Smooth muscle cell (in vitro differentiated cells): ENCODE data around the gene AP1G1. TPM values are rescaled to one million over a fixed set of nuclear protein-coding genes. Genes with fewer than 3 reads are reported as not detected.
A peak's percentile ranks its signal among the peaks of the same experiment; 100 is the strongest.

ENCODE experiments used
- DNase-seq: peaks from one replicate; lab custom pipeline; 2025; ENCODE audit not compliant: unreplicated experiment; lab: John Stamatoyannopoulos, UW
- H2AFZ ChIP-seq: fragments of 200-600 bp; sonication (generic); 2 replicates; pipeline ENCODE4 v1.6.0; 2016; ENCODE audit warnings: antibody characterized with exemption, low read depth, mild to moderate bottlenecking
- H3F3A ChIP-seq: fragments of 200-600 bp; sonication (generic); 2 replicates; pipeline ENCODE4 v1.6.0; 2017; ENCODE audit warnings: antibody characterized with exemption, low read depth
- H3K27ac ChIP-seq: fragments of 200-600 bp; sonication (generic); 2 replicates; pipeline ENCODE4 v1.5.1; 2016; ENCODE audit warnings: low read depth, mild to moderate bottlenecking
- H3K27me3 ChIP-seq: fragments of 200-600 bp; sonication (generic); 2 replicates; pipeline ENCODE4 v1.6.1; 2016; ENCODE audit warnings: low read depth, mild to moderate bottlenecking
- H3K36me3 ChIP-seq: fragments of 200-600 bp; sonication (generic); 2 replicates; pipeline ENCODE4 v1.5.1; 2016; ENCODE audit warnings: low read depth
- H3K4me1 ChIP-seq: fragments of 200-600 bp; sonication (generic); 2 replicates; pipeline ENCODE4 v1.5.1; 2016; ENCODE audit warnings: low read depth
- H3K4me2 ChIP-seq: fragments of 200-600 bp; sonication (generic); 2 replicates; pipeline ENCODE4 v1.6.0; 2016; ENCODE audit warnings: mild to moderate bottlenecking
- H3K4me3 ChIP-seq: fragments of 200-600 bp; sonication (generic); 2 replicates; pipeline ENCODE4 v1.5.1; 2016; ENCODE audit warnings: mild to moderate bottlenecking
- H3K79me2 ChIP-seq: fragments of 200-600 bp; sonication (generic); 2 replicates; pipeline ENCODE4 v1.6.0; 2016; ENCODE audit warnings: low read depth, mild to moderate bottlenecking
- H3K9ac ChIP-seq: fragments of 200-600 bp; sonication (generic); 2 replicates; pipeline ENCODE4 v1.6.0; 2016; ENCODE audit warnings: low read depth
- H3K9me3 ChIP-seq: fragments of 200-600 bp; sonication (generic); replicated peaks from 2 replicates; pipeline ENCODE4 v1.5.1; 2016; ENCODE audit warnings: low read depth
- H4K20me1 ChIP-seq: fragments of 200-600 bp; sonication (generic); 2 replicates; pipeline ENCODE4 v1.6.0; 2016; ENCODE audit warnings: low read depth
- CTCF ChIP-seq: fragments of 200-600 bp; sonication (generic); IDR thresholded peaks from 2 replicates; pipeline ENCODE4 v1.5.1; 2017; ENCODE audit warnings: borderline replicate concordance, mild to moderate bottlenecking, antibody characterized with exemption; ENCODE audit not compliant: insufficient read depth, poor library complexity, severe bottlenecking
- WGBS: methylation state at CpG from one replicate; pipeline ENCODE4 v1.1.7; 2016; ENCODE audit warnings: low lambda C conversion rate; 5-methylcytosine and 5-hydroxymethylcytosine counted together
- polyA plus RNA-seq: library from polyadenylated mRNA; unstranded; fragments of >200 nt; fragmentation: Nextera tagmentation; extraction: Ambion mirVana; gene quantifications from 2 replicates; pipeline ENCODE4 v1.2.1, GENCODE V29; 2016
- total RNA-seq: library from RNA; depleted of rRNA; stranded (reverse); fragments of >200 nt; gene quantifications from 2 replicates; pipeline ENCODE4 v1.2.3, GENCODE V29; 2014

The AP1G1 gene
- total RNA-seq (84.4 and 90.3 TPM in 2 replicates), polyA plus RNA-seq (17.1 and 19.8 TPM in 2 replicates)

DNA sequence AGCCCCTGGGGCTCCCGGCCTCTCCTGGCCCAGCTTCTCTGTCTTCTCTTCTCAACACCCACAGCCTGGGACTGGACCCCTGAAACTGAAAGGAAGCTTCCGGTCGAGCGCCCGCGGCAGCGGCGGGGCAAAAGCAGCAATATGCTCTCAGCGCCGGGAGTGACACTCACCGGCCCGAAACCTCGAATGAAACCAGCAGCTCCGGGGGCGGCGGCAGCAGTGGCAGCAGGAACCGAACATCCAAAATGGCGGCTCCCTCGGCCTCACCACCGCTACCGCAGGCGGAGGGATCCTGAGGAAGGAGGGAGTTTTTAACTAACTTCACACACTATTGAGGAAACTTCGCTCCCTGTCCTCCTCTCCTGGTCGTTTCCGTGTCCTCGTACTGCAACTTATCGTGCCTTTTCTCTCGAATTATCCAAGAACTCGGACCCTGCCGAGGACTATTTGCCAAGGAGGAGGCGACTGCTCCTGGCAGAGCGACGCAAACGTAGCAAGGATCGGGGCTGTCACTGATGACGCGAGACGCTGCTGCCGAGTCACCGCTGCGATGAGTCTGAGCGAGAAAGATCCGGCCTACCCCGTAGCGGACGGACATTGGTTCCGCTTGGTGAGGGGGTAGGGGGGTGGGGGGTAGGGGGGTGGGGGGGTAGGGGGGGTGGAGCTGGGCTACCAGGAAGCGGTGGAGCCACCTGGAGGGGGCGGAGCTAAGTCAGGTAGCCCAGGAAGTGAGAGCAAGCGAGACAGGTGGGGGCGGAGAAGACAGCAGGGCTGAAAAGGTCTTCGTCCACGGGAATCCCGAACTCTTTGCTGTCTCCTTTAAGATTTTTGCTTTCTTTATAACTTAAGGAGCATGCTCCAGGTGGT is at the start of gene AP1G1:
Gene AP1G1 (minus strand): TSS at position 242 of the 867 bp plus-strand sequence. CDS start 19,355 bp downstream, outside the sequence.
- Histone ChIP-seq H4K20me1 (peaks cover 43% of the 10 kb centered on the region), H3K36me3 (no peaks in the 10 kb centered on the region), H3K4me2 (peak within 1 kb of the TSS; percentile 93), H3K4me3 (peak within 1 kb of the TSS; percentile 88), H3K27ac (peak within 1 kb of the TSS; percentile 96), H3K4me1 (peaks cover 17% of the 10 kb centered on the region), H3K27me3 (no peaks in the 10 kb centered on the region), H3K79me2 (peaks cover 48% of the 10 kb centered on the region), H3K9me3 (no peaks in the 10 kb centered on the region), H2AFZ (peak within 1 kb of the TSS; percentile 94), H3F3A (no peaks in the 10 kb centered on the region), H3K9ac (peak within 1 kb of the TSS; percentile 98)
- DNase-seq = peak; percentile 84
- 1% methylated on average over 53 of the region's 54 CpGs for WGBS
- TF ChIP-seq CTCF = no peak

DNA sequence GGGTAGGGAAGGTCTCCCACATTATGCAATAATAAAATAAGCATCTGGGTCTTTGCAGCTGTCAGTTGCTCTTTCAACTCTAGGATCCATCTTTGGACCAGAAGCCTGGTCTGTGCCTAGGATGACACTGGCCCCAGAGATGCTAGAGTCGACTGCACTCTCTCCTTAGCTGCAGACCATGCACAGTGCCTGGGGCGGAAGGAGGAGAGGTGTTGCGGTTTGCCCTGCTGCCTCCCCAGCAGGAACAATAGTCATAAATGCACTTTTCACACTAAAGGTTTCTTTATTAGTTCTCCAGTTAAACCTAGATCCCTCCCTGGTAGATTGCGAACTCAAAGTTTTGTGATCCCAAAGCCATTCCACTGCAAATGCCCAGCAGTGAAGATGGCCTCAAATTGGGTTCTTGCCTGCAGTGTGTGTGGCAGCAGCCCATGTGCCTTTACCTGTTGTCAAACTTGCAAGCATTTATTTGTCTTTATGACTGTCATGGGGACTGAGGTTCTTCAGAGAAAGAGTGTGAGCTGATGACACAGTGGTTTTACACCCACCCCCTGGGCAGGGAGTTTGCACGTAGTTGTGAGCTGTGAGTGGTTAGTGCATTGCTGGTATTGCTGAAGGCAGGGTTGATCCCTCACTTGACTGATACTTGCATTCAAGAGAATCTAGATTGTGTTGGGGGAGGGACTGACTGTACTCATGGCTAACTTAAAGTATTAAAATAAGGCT is 47.5 kb upstream of the AP1G1 start:
- Histone ChIP-seq H3F3A (peaks cover 8% of the 10 kb centered on the region), H3K4me3 (no peak overlapping the region), H3K4me1 (no peaks in the 10 kb centered on the region), H3K4me2 (no peak overlapping the region), H3K79me2 (peaks cover 7% of the 10 kb centered on the region), H3K9ac (no peak overlapping the region), H4K20me1 (peaks cover 46% of the 10 kb centered on the region), H3K27ac (no peak overlapping the region), H2AFZ (no peak overlapping the region), H3K27me3 (no peaks in the 10 kb centered on the region), H3K9me3 (no peaks in the 10 kb centered on the region), H3K36me3 (peaks cover 4% of the 10 kb centered on the region)
- no peak for TF ChIP-seq CTCF
- no peak for DNase-seq
- 92% methylated on average over 5 of the region's 5 CpGs for WGBS

DNA sequence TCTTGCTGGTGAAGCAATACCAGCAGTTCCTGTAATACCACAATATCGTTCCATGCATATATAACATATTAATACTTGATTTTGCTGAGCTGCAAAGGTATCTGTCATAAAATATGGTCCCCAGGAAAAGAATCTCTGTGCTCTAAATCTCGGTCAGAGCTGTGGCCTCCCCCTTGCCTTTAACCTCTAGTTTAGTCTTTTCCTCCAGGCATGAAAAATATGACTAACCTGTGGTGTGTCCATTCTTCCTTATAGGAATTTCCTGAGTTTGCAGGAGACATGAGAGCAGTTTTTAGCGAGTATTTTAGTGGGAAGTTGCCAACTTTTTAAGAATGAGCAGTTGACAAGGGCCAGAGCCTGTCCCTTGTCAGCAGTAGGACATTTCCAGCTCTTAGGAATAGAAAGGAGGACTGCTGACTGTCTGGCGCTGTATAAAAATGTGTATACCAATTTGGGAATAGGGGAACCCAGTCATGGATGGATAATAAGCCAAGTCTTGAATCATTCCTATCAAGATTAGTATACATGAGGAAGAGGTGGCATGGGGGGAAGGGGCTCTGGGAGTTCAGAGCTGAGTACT is 45.8 kb upstream of the AP1G1 start:
- H2AFZ ChIP-seq = no peak overlapping the region
- H3K36me3 ChIP-seq = peaks cover 4% of the 10 kb centered on the region
- WGBS = 95% methylated on average over 4 of the region's 4 CpGs
- TF ChIP-seq CTCF = no peak
- H4K20me1 ChIP-seq = peaks cover 46% of the 10 kb centered on the region
- no peak overlapping the region for H3K4me2 ChIP-seq
- no peaks in the 10 kb centered on the region for H3K4me1 ChIP-seq
- H3K9me3 ChIP-seq = no peaks in the 10 kb centered on the region
- no peak for DNase-seq
- no peak overlapping the region for H3K4me3 ChIP-seq
- no peak overlapping the region for H3K9ac ChIP-seq
- H3K27me3 ChIP-seq = no peaks in the 10 kb centered on the region
- peaks cover 7% of the 10 kb centered on the region for H3K79me2 ChIP-seq
- H3F3A ChIP-seq = peaks cover 8% of the 10 kb centered on the region
- H3K27ac ChIP-seq = no peak overlapping the region
